Gastroesophageal sphincter (tissue), 4 donors: ENCODE measurements around the gene SLC6A9. TPM values are rescaled to one million over a fixed set of nuclear protein-coding genes. Genes with fewer than 3 reads are reported as not detected.

Experiments used
- ATAC-seq: fragments of 150-250 bp; one replicate; pipeline ENCODE4 v1.9.1; 2016; ENCODE audit warnings: mild to moderate bottlenecking, moderate library complexity
- H3K27ac ChIP-seq, 4 donors: fragments of 200-600 bp; sonication (generic) in 3 of 4; 1 replicate in 3 of 4; 2 replicates in 1 of 4; pipeline ENCODE4 v1.5.1; 2016 to 2019
- H3K27me3 ChIP-seq: fragments of 200-600 bp; sonication (generic); one replicate; pipeline ENCODE4 v1.5.1; 2019
- H3K36me3 ChIP-seq, 2 donors: fragments of 200-600 bp; sonication (generic); one replicate each; pipeline ENCODE4 v1.5.1; 2019; ENCODE audit warnings: control low read depth in 1 of 2
- H3K4me1 ChIP-seq, 3 donors: fragments of 200-600 bp; sonication (generic); 1 replicate in 2 of 3; 2 replicates in 1 of 3; pipeline ENCODE4 v1.5.1; 2016 to 2019; ENCODE audit warnings: control low read depth in 2 of 3
- H3K4me3 ChIP-seq, 2 donors: fragments of 200-600 bp; sonication (generic); one replicate each; pipeline ENCODE4 v1.5.1; 2019; ENCODE audit warnings: mild to moderate bottlenecking in 1 of 2, moderate library complexity in 1 of 2
- H3K9me3 ChIP-seq, 3 donors: fragments of 200-600 bp; sonication (generic); one replicate each; pipeline ENCODE4 v1.5.1; 2017 to 2019; ENCODE audit warnings: control low read depth in 2 of 3
- CTCF ChIP-seq, 4 experiments: fragments of 200-600 bp in 2 of 4; fragments of 450-650 bp in 2 of 4; sonication (generic) in 1 of 4; IDR thresholded peaks; one replicate each; pipeline ENCODE4 v1.5.1; 2017 to 2019; ENCODE audit warnings: antibody characterized with exemption in 4 of 4, mild to moderate bottlenecking in 2 of 4, moderate library complexity in 2 of 4
- EP300 ChIP-seq: sonication (generic); formaldehyde crosslinking; IDR thresholded peaks from one replicate; pipeline ENCODE4 v1.6.1; 2017; ENCODE audit warnings: antibody characterized with exemption, mild to moderate bottlenecking
- POLR2A ChIP-seq, 2 donors: fragments of 450-650 bp; IDR thresholded peaks; one replicate each; pipeline ENCODE4 v1.6.1; 2017; ENCODE audit warnings: antibody characterized with exemption in 2 of 2, mild to moderate bottlenecking in 2 of 2, moderate library complexity in 1 of 2
- POLR2AphosphoS5 ChIP-seq: sonication (generic); formaldehyde crosslinking; IDR thresholded peaks from one replicate; pipeline ENCODE4 v1.6.1; 2017; ENCODE audit warnings: antibody characterized with exemption
- WGBS, 2 donors: methylation state at CpG; one replicate each; pipeline ENCODE4 v1.1.5; 2018; ENCODE audit warnings: low coverage in 1 of 2; 5-methylcytosine and 5-hydroxymethylcytosine counted together
- total RNA-seq, 4 donors: library from RNA; depleted of rRNA; stranded (reverse); fragments of >200 nt; gene quantifications; one replicate each; pipeline ENCODE4 v1.1.0, GENCODE V29; 2016

The SLC6A9 gene
- total RNA-seq, 4 donors from 2014 or later = 1.8 to 14.2 (median 7.5) TPM

- H3K9me3 ChIP-seq = no peaks in the 10 kb centered on the region
- H3K4me1 ChIP-seq = peaks cover 4 to 56% (median 37%) of the 10 kb centered on the region in 3 donors
- H3K4me3 ChIP-seq = peak overlapping the region; percentile 77 to 88
- peaks cover 0 to 49% of the 10 kb centered on the region in 2 donors for H3K36me3 ChIP-seq
- H3K27ac ChIP-seq = peak overlapping the region in 3 of 4 donors; percentile 54 to 80 (median 67)
- TF ChIP-seq CTCF (IDR thresholded peaks at IDR 0.05) (no peak), POLR2A (IDR thresholded peaks at IDR 0.05) (no peak)
- 0% methylated on average over 2 of the region's 45 CpGs; no CpG with 5 or more reads in 1 of the 2 donors for WGBS, 2 donors
- peak; percentile 11 for ATAC-seq
- no peaks in the 10 kb centered on the region for H3K27me3 ChIP-seq
These were observed 51.6 kb downstream of the SLC6A9 start for GRCh38 chr1:43979528-43980254.

GRCh38 chr1:43979261-43979527 is 52.1 kb downstream of the SLC6A9 start:
- ATAC-seq = peak; percentile 6
- peaks cover 4 to 58% (median 37%) of the 10 kb centered on the region in 3 donors for H3K4me1 ChIP-seq
- peak overlapping the region; percentile 77 to 88 for H3K4me3 ChIP-seq
- TF ChIP-seq EP300 (no peak), POLR2AphosphoS5 (no peak), CTCF (IDR thresholded peaks at IDR 0.05) (no peak), POLR2A (IDR thresholded peaks at IDR 0.05) (no peak)
- peaks cover 0 to 44% of the 10 kb centered on the region in 2 donors for H3K36me3 ChIP-seq
- WGBS, 2 donors = no CpG with 5 or more reads among the region's 45 CpGs
- H3K27me3 ChIP-seq = no peaks in the 10 kb centered on the region
- peak overlapping the region in 3 of 4 donors; percentile 54 to 80 (median 67) for H3K27ac ChIP-seq
- H3K9me3 ChIP-seq = no peaks in the 10 kb centered on the region

GRCh38 chr1:43978551-43979260 is 52.6 kb downstream of the SLC6A9 start, which contains the start of gene B4GALT2:
Gene B4GALT2 (plus strand): TSS chr1:43979210. CDS start chr1:43981161, 1,951 bp downstream.
- Histone ChIP-seq H3K36me3 (peaks cover 0 to 40% of the 10 kb centered on the region in 2 donors), H3K27ac (peak within 1 kb of the TSS in 3 of 4 donors; percentile 54 to 80 (median 67)), H3K4me3 (peak within 1 kb of the TSS; percentile 77 to 88), H3K27me3 (no peaks in the 10 kb centered on the region), H3K9me3 (no peaks in the 10 kb centered on the region), H3K4me1 (peaks cover 4 to 63% (median 37%) of the 10 kb centered on the region in 3 donors)
- ATAC-seq = peak; percentile 35
- no peak for TF ChIP-seq CTCF (IDR thresholded peaks at IDR 0.05)
- TF ChIP-seq POLR2AphosphoS5 = no peak
- no peak for TF ChIP-seq POLR2A (IDR thresholded peaks at IDR 0.05)
- TF ChIP-seq EP300 = no peak
- WGBS, 2 donors = 3 to 10% methylated on average over 8 to 11 of the region's 54 CpGs

GRCh38 chr1:43978264-43978550 is 53.1 kb downstream of the SLC6A9 start:
- Histone ChIP-seq H3K27ac (peak overlapping the region in 1 of 4 donors; percentile 33), H3K4me3 (no peak overlapping the region), H3K9me3 (no peaks in the 10 kb centered on the region), H3K27me3 (no peaks in the 10 kb centered on the region), H3K36me3 (peaks cover 0 to 37% of the 10 kb centered on the region in 2 donors), H3K4me1 (peaks cover 4 to 64% (median 37%) of the 10 kb centered on the region in 3 donors)
- no peak for ATAC-seq
- TF ChIP-seq POLR2A (IDR thresholded peaks at IDR 0.05) = no peak
- no peak for TF ChIP-seq POLR2AphosphoS5
- TF ChIP-seq EP300 = no peak
- no peak for TF ChIP-seq CTCF (IDR thresholded peaks at IDR 0.05)
- no CpG with 5 or more reads among the region's 5 CpGs for WGBS, 2 donors
